ENCODE results near the gene LRMDA.

DNA sequence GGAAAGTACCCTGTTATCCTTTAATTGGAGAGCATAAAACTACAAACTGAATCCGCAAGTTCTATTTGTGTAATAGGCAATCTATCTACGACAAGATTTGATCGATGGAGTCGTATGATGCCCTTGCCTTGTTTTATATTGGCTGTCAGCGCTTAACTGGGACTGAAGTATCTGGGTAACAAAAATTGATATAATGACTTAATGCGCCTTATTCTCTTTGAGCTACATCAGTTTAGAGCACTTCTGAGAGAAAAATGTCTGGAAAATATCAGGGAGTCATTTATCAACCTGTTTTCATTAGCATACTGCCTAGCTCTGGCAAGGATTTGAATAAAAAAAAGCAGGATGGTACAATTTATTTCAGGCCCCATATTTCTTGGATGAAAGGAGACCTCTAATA, 262.1 kb downstream of the LRMDA start:
- TF ChIP-seq CTCF (IDR thresholded peaks at IDR 0.05) (no peak), POLR2A (IDR thresholded peaks at IDR 0.05) (no peak)
